Measurements from ENCODE around the gene RAPGEF4. TPM values are rescaled to one million over a fixed set of nuclear protein-coding genes. Genes with fewer than 3 reads are reported as not detected.
A peak's percentile ranks its signal among the peaks of the same experiment; 100 is the strongest.

The RAPGEF4 gene
- total RNA-seq, 1 experiment from 2014 or later: 2.4 TPM

DNA sequence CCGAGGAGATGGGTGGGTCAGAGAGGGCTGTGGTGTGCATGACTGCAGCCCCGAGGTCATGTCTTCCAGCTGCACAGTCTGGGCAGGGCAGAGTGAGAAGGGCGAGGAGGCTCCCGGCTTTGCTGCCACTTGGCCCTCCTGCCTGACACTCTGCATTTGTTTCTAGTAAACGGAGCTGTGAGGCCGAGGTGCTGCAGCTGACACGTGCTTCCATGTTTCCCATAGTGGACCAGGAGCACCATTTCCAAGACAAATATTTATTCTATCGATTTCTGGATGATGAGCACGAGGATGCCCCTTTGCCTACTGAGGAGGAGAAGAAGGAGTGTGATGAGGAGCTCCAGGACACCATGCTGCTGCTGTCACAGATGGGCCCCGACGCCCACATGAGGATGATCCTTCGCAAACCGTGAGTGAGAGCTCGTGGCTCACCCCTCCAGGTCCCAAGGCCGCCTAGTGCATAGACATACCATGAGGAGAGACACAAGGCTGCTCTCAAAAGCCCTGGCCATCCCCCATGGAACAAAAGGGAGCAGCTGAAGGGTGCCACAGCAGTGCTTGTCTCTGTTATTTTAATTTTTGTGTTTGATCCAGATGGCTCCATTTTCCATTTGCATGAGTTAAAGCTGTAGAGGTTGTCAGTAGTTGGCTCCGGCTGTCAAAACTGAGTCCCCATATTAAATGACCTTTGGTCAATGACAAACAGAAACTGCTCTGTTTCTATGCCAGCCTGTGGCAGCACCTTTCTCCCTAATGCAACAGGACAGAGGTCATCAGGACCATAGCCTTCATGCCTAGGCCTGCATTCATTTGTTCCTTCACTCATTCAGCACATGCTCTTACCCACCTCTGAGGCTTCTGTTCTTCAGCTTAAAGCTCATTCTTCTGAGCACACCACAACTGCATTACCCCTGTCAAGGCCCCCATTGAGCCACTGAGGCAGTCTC lies 231.7 kb downstream of the RAPGEF4 start:
- DNase-seq (ENCODE audit: low read depth): peak; percentile 44

DNA sequence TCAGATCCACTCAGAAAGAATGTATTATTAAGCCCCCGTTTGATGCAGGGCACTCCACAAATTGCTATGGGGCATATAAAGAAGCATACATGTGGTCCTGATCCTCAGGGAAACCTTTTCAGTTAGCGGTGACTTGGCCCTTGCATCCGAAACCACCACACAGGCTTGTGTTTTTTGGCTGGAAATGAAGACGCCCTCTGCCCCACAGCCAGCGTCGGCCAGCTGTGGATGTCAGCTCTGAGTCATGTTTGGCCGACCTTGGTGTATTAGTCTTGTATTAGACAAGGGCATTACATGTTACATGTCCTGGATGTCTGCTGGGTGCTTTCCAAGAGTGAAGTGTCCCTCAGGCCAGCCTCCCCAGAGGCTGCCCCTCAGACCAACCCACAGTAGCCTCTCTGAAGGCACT lies 232.4 kb downstream of the RAPGEF4 start:
- peak; percentile 98 for DNase-seq (ENCODE audit: low read depth)

DNA sequence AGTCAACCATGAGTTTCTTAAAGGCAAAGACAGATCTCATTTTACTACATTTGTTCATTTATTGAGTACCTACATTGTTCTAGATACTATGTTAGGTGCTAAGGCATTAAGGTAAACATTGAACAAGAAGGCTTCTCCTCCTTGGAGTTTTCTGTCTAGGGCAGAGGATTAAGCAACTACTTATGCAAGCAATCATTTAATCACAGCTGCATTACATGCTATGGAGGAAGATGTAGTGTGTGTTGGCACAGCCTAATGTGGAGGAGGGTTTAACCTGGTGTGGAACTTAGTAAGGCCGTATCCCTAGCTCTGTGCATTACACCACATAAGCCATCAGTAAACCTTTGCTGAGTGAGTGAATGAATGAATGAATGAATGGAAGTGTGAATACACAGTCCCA lies 233.5 kb downstream of the RAPGEF4 start:
- DNase-seq (ENCODE audit: low read depth): no peak

DNA sequence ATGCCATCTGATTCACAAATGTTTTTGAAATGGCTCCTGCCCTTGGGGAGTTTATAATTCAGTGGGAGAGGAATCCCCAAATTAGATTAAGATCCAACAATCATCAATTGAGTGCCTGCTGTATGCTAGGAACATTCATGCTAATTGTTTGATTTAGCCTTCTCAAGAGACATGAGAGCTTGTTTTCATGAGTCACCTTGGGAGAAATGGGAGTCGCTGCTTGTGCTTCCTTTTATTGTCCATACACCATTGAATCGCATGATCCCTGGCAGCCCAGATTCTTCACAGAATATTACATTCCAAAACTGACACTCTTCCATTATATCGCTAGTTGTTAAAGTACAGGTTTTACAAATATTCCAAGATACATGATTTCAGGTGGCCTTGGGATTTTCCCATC lies 234.0 kb downstream of the RAPGEF4 start:
- peak; percentile 41 for DNase-seq (ENCODE audit: low read depth)

DNA sequence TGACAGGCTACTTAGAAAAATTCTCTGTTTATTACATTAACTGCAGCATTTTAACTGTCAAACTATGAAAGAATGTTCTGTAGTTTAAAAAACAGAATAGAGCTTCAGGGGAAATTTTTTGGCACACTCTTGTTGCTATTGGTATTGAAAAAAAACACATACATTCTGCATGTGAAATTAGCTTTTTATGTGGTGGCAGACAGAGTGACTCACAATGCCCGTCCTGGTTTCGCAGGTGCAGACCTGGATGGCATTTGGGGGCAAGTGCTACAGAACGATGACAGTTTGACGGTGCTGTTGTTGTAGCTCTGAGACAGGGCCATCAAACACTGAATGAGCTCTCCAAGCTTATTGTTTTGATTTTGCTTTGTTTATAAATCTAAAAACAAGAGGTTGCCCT lies 235.0 kb downstream of the RAPGEF4 start:
- peak; percentile 43 for DNase-seq (ENCODE audit: low read depth)

DNA sequence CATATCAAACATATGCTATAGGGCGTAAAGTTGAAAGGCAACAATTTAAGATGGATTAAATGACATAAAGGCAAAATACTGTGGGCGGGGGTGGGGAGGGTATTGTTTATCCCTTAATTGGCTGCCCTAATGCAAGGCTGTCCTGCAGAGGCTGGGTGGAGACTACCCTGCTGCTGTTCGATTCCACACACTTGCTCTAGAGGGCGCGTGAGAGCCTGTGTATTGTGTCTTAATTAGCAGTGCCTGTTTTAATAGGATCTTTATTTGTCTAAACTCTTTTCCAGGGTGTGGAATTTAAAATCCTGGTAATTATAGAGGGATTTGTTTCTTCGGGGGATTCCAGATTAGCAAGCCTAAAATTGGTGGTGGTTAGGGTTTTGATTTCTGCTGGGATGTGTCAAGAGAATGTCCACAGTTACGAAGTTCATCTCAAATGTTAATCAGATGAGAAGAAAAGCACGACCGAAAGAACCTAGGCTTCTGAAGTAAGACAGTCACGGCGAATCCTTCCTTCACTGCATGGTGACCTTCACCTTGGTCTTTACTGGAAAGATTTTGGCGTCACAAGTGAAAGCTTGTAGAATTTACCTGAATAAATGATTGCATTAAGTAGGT lies 236.5 kb downstream of the RAPGEF4 start:
- peak; percentile 54 for DNase-seq (ENCODE audit: low read depth)

DNA sequence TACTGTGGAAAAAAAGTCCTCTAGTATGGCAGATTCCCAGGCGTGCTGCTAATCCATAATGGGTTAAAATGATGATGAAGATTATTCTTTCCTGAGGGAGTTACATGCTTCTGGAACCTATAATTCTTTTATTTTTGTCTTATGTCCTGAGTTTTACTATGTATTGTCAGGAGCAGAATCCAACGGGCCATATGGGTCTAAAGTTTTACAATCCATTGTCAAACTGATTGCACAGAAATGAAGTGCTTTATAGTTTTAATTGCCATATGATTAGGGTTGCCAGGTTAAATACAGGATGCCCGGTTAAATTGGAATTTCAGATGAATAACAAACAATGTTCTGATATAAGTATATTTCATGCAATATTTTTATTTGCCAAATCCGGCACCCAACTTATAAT lies 239.1 kb downstream of the RAPGEF4 start:
- DNase-seq (ENCODE audit: low read depth): no peak

DNA sequence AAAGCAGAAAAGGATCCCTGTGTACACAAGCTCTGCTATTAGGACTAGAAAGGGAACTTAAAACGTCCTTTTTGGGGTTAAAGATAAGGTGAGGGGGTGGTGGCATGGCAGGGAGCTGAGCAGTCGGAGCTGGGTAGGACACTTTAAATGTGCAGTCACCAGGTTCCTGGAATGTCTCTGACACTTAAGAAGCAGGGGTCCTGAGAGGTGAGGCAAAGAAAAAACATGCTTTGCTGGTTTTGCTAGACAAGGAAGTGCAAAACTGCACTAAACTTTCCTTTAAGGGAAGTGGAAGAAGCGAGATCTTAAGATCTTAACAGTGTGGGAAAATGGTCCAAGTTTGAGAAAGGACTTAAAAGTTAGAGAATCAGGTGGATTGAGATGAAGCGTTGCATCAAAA lies 240.5 kb downstream of the RAPGEF4 start:
- DNase-seq (ENCODE audit: low read depth): no peak

DNA sequence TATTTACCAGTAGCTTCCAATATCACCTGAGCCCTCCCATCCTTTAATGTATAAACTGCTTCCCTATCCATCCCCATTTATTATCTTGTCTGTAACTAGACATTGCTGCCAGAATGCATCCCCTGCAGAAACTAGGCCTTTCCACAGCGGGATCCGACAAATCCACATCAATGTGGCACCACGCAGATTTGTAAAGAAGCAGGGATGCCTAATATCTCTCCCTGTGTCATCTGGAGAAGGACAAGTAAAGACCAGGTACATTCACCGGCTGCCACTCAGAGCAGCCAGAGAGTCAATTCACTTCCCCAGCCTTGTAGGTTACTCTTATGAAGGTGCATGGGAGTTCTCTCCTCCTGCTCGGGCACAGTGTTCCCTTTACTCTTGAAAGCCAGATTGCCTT lies 241.2 kb downstream of the RAPGEF4 start:
- DNase-seq (ENCODE audit: low read depth): no peak

DNA sequence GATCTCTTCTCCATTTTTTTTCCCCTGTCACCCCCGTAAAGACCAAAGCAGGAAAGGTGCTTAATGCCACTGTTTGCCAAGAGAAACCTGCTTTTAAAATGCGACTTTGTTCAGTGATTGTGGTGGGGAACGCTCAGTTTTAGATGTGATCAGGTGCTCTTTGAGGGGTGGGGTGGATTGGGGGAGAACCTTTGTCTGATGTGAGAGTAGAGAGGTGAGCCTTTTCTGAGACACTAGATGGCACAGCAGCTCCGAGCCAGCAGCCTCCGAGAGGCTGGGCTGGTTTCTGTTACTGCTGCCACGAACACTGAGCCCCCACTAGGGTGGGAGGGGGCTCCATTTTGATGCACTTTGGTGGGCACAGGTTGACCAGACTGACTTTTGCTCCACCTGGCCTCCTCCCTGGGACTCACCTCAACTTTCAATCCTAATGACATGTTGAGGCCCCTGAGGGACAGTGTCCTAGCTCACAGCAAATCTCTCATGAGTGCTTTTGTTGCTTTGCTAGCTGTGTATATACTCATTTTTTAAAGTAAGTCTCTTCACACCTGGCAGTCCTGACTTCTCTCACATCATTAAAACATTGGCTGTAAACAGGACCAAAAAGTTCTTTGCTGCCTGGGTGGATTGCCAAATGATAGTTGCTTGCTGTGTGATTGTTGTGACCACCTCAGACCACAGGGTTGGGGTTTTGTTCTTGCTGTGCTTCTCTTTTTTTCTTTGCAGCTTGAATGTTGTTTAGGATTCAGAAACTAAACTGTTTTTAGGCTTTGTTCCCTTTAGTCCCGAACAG lies 241.8 kb downstream of the RAPGEF4 start:
- no peak for DNase-seq (ENCODE audit: low read depth)

DNA sequence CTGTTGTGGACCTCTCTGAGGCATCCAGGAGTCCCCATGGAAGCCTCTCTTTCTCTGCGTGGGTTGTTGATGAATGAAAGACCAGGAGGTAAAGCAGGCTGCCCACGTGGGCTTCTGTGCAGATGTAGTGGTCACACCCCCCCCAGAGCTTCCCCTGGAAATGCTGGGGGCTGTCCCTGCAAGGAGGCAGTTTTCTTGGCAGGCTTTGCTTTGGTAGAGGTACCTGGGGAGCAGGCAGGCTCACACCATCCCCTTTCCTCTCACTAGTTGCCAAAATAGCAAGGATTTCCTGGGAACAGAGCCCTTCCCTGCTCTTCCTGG lies 242.4 kb downstream of the RAPGEF4 start:
- no peak for DNase-seq (ENCODE audit: low read depth)

DNA sequence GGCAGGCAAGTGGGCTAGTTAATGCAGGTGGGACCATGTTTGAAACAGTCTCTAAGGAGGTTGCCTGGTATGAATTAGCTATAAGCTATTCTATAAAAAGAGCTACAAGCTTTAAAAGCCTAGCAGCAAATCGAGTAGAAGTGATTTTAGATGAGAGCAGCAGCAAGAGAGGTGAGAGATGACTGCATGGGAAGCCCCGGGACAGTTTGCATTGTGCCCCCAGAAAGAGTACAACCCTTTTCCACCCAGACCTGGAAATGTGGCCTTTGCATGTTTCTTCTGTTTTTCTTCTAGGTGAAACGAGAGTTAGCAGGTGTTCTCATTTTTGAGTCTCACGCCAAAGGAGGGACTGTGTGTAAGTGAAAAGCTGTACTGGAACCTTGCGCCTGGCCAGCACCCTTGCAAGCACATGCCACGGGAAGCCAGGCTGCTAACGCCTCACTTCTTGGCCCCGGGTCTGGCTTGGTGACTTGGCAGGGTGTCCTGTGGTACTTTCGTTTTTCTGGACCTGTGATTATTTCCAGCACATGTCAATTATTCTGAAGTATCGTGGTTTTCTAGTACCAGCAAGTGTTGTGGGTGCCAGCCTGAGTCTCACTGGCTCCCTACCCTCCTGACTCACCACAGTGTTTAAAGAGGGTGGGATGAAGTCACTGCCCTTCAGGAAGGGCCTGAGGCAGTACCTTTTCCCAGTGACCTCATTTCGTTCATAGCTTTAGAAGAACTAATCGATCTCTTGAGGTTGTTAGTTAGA lies 249.7 kb downstream of the RAPGEF4 start:
- peak; percentile 87 for DNase-seq (ENCODE audit: low read depth)

DNA sequence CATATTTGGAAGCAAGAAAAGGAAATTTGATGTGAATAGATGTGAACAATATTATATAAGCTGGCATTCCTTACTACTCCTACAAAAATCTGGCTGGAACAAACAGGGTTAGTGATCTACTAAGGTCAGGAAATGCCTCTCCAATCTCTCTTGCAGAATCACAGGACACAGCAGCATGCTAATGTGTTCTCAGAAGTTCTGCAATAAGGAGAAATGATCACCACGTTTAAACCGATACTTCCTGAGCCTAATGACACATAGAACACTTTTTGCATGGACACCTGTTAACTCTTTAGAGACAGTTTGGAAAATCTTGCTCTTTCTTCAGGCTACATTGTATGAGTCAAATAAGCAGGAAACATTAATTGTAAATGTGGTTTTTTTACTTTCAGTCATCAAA lies 250.4 kb downstream of the RAPGEF4 start:
- DNase-seq (ENCODE audit: low read depth): peak; percentile 23

DNA sequence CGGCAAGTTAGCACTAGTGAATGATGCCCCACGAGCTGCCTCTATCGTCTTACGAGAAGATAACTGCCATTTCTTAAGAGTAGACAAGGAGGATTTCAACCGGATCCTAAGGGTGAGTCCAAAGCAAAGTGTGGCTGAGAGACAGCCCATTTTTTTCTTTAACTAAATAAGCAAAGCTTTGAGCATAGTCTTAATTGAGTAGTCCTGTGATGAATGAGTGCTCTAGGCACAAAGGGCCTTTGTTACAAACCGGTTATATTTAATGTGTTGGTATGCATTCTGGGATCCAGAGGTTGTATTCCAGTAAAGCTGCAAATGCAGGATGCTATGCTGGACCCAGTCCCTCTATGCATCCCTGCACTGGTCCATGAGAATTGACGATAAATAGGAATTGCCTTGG lies 253.1 kb downstream of the RAPGEF4 start:
- no peak for DNase-seq (ENCODE audit: low read depth)

DNA sequence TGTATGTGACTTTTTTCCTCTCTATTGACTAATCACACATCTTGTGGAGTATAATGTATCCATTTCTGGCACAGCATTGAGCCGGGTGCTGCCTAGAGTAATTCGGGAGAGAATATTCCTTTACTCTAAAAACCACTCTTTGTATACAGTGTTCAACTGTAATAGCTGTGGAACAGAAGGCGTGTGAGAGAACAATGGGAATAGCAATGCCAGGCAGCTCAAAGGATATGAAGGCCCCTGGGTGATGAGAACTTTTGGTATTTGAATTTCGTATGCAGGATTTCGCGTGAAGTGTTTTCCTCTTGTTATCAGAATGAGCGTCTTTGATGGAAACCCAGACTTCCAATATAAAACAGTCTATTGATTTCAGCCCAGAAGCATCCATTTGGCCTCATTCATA lies 255.4 kb downstream of the RAPGEF4 start:
- DNase-seq (ENCODE audit: low read depth): no peak

DNA sequence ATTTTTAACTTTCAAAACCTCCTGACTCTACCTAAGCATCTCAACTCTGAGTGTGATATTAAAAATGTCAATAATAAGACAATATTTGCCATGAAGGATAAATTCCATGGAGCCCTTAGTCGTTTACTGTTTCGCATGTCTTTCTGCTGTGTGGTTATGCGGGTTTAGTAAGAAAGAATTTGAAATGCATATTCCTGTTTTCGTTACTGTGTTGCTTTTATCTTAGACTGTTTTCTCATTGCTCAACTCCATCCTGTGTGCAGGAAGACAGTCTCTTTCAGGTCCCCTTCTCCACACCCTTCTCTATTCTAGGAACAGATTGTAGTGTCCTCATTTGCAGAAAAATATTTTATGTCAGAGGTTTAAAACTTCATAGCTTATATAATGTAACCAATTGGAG lies 257.5 kb downstream of the RAPGEF4 start:
- no peak for DNase-seq (ENCODE audit: low read depth)

DNA sequence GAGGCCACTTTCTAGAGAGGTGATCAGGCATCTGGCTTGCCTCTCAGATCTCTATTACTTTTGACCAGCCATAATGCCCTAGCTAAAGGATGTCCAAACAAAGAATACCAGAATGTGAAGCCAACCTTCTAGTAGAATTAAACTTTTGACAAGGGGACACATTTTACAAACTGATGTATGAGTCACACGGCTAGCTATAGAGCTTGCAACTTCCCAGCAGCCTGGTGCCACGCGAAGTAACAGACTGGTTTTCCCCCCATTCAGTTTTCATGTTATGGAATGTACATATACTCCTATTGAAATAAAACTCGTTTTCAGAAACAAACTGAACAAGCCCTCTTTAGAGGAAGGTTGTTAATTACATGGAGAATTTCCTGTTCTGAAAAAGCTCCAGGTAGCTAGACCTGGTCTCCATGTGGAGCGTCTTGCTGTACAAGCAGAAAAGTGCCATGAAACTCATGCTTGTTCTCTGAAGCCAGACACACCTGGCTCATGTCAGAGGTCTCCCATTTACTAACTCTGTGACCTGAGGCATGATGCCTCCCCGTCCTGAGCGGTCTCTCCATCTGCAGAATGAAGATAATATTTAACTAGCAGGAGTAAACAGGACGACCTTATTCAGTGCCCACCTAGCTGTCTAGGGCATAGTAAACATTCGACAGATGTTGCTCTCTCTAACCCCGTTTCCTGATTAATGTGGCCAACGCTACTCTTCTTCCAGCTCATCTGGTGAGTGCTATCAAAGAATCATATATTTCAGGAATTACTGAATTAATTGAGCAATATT lies 258.5 kb downstream of the RAPGEF4 start:
- no peak for DNase-seq (ENCODE audit: low read depth)

DNA sequence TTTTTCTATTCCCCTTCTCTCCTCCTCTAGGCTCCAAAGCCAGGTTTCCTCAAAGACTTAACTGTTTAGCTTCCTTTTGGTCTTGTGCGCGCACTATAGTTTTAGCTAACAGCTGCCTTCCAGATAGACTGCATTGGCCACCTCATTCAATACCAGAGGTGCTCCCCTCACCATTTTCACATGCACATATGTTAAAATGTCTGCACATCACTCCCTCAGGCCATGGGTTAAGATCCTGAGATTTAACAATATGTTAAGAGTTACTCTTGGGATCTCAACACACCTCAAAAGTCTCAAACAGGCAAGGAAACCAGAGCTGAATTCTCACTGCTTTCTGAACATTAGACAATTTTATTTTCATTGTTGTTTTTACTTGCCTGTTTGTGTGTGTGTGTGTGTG lies 259.2 kb downstream of the RAPGEF4 start:
- DNase-seq (ENCODE audit: low read depth): no peak

DNA sequence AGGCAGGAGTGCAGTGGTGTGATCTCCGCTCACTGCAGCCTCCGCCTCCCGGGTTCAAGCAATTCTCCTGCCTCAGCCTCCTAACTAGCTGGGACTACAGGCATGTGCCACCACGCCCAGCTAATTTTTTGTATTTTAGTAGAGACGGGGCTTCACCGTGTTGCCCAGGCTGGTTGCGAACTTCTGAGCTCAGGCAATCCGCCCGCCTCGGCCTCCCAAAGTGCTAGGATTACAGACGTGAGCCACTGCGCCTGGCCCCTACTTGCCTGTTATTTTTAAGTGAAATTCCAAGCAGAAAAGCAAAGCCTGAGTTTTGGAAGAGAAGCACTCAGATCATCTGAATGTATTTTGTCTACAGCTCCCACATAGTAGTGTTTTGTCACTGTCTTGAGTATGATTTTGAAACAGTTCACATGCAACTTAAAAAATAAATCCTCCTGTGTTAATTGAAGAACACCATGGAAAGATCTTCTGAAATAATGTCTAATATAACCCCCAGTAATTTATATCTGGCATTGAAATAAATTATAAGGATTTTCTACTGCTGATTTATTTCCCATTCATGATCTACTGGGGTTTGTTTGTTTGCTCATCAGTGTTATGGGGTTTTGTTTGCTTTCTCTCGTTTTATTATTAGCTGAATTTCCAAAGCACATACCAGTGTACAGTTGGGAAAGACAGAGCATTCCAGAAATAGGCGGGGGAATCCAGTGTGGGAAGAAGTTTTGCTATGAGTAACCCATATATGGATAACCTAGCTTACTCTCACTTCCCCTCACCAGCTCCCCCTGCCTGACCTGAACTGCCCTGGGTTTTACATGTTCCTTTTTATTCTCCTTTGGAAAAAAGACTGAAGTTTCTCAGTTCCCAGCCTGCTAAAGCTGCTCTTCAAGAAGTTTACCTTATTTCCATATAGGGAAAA lies 259.9 kb downstream of the RAPGEF4 start:
- DNase-seq (ENCODE audit: low read depth): peak; percentile 81

DNA sequence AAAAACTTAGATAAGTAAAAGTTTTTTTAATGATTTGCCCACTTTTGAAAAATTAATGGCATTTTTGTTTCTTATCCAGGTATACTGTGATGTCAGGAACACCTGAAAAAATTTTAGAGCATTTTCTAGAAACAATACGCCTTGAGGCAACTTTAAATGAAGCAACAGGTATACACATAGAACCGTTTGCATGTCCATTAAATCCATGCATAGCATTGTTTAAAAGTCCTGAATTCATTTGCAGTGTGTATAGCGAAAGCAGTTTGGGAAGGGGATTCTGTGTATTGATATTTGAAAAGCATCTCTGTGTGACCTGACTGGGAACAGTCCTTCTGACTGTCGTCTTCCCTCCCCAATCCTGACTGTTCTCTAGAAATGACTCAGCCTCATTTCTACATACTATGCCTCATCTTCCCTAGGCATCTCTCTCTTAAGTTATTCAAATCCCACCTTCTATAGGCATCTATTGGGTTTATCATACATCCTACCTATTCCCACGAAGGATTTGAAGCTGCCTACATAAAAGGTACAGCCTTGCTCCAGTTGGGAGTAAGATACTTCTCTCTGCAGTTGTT lies 260.8 kb downstream of the RAPGEF4 start:
- peak; percentile 21 for DNase-seq (ENCODE audit: low read depth)

Measured in RPMI7951 (cell line).